ENCODE results near the gene ENG. TPM values are rescaled to one million over a fixed set of nuclear protein-coding genes. Genes with fewer than 3 reads are reported as not detected.

The ENG gene
- total and polyA plus RNA-seq, 2 of the 8 experiments (the other 6 are each of a cell fraction or from before 2014, with no cell fraction given) = 1.8 to 4.4 TPM

DNA sequence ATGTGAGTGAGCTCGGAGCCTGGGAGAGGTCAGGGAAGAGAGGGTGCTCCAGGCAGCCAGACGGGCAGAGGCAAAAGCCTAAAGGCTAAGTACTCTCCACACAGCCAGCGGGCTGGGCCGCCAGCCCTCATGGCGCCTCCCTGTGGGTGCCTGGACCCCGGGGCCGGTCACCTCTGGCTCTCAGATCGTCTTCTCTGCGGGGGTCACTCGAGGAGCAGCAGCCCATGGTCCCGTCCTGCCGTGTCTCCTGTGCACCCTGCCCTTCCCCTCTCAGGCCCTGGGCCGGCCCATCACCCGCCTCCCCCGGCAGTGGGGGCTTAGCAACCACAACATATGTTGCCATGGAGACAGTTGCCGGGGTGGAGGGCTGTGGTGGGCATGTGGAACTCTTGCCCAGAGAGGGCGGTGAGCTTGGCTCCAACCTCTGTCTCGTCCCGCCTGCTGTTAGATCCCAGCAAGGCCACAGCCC, 18.8 kb upstream of the ENG start:
- H2AK5ac ChIP-seq (ENCODE audit: low read depth, low read length) = no peak overlapping the region
- H3K56ac ChIP-seq (replicated peaks; ENCODE audit: insufficient read length, low read depth, low read length) = no peak overlapping the region
- no peak overlapping the region; the same call in 1 of the 2 replicates for H4K8ac ChIP-seq (ENCODE audit: extremely low read depth, insufficient read depth, low read length)
- FAIRE-seq (no peak), DNase-seq (ENCODE audit: low read depth in 1 of 2, low spot score in 2 of 2) (peak in 1 of 2 experiments; percentile 52)
- no peak overlapping the region for H3K14ac ChIP-seq (ENCODE audit: insufficient read length)
- no peak overlapping the region for H2AFZ ChIP-seq (ENCODE audit: low read length)
- no peak overlapping the region for H3K4ac ChIP-seq (replicated peaks; ENCODE audit: insufficient read length, low read depth, low read length)
- H2BK20ac ChIP-seq (ENCODE audit: low read length) = no peak overlapping the region
- peaks cover 0 to 12% (median 10%) of the 10 kb centered on the region in 4 experiments; a peak in 6 of 7 replicates for H3K4me1 ChIP-seq (replicated peaks in 1 of 4; ENCODE audit: control insufficient read depth in 3 of 4, insufficient read depth in 4 of 4, low read length in 3 of 4)
- H3K27ac ChIP-seq (ENCODE audit: low read depth, low read length) = no peak overlapping the region
- no peak overlapping the region for H3K18ac ChIP-seq (ENCODE audit: extremely low read depth, low read length)
- H2BK15ac ChIP-seq (ENCODE audit: low read length) = 0 out of 2 replicates have a peak overlapping the region, but pooled peaks have one; percentile 61
- H3K4me3 ChIP-seq (ENCODE audit: extremely low read depth in 1 of 4, insufficient read depth in 2 of 4, low read depth in 3 of 4, low read length in 4 of 4) = no peak overlapping the region
- no peak overlapping the region for H3K9ac ChIP-seq (replicated peaks in 1 of 4; ENCODE audit: extremely low read depth in 1 of 4, low read depth in 3 of 4, low read length in 3 of 4)
- TF ChIP-seq KDM4A (IDR thresholded peaks at IDR 0.05; ENCODE audit: low read depth, low read length, severe bottlenecking) (no peak), NRF1 (IDR thresholded peaks at IDR 0.05; ENCODE audit: low read depth, low read length) (no peak), SUZ12 (IDR thresholded peaks at IDR 0.05; ENCODE audit: low read length) (no peak), SIRT6 (IDR thresholded peaks at IDR 0.05; ENCODE audit: low read length) (no peak), CHD1 (IDR thresholded peaks at IDR 0.05; ENCODE audit: low read depth, low read length) (no peak), KDM1A (IDR thresholded peaks at IDR 0.05; ENCODE audit: borderline replicate concordance, low read length) (no peak), RXRA (IDR thresholded peaks at IDR 0.05; ENCODE audit: insufficient read depth, low read depth, low read length) (no peak), POU5F1 (IDR thresholded peaks at IDR 0.05; ENCODE audit: low read depth, low read length) (no peak), MAFK (IDR thresholded peaks at IDR 0.05; ENCODE audit: low read depth, low read length) (no peak), RFX5 (IDR thresholded peaks at IDR 0.05; ENCODE audit: borderline replicate concordance, low read depth, low read length) (no peak), CBX8 (IDR thresholded peaks at IDR 0.05; ENCODE audit: borderline replicate concordance, low read depth, low read length) (no peak)
- TF ChIP-seq, protein P1, sequence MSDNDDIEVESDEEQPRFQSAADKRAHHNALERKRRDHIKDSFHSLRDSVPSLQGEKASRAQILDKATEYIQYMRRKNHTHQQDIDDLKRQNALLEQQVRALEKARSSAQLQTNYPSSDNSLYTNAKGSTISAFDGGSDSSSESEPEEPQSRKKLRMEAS (IDR thresholded peaks at IDR 0.05) = no peak
- H2BK5ac ChIP-seq (ENCODE audit: low read depth, low read length) = no peak overlapping the region
- H3K9me3 ChIP-seq (ENCODE audit: insufficient read depth in 2 of 2, low read depth in 1 of 2, low read length in 1 of 2) = no peaks in the 10 kb centered on the region
- H3K79me1 ChIP-seq (ENCODE audit: low read depth, low read length) = no peaks in the 10 kb centered on the region
- no peak overlapping the region for H3K4me2 ChIP-seq (ENCODE audit: insufficient read depth in 1 of 2, low read depth in 2 of 2, low read length in 2 of 2)
- no peaks in the 10 kb centered on the region for H3K36me3 ChIP-seq (ENCODE audit: control insufficient read depth in 2 of 4, insufficient read depth in 4 of 4, low read length in 3 of 4)
- peaks cover 7% of the 10 kb centered on the region; the same call in 1 of the 2 replicates for H3K23me2 ChIP-seq (ENCODE audit: low read depth, low read length)
- H3K79me2 ChIP-seq (ENCODE audit: control insufficient read depth in 1 of 2, insufficient read depth in 2 of 2, low read length in 2 of 2) = no peaks in the 10 kb centered on the region
- H2BK120ac ChIP-seq (replicated peaks; ENCODE audit: low read depth, low read length) = no peak overlapping the region
- no peak overlapping the region for H4K91ac ChIP-seq (replicated peaks; ENCODE audit: insufficient read length, low read length)
- H3K27me3 ChIP-seq (replicated peaks in 1 of 4; ENCODE audit: control insufficient read depth in 3 of 4, extremely low read depth in 1 of 4, insufficient read depth in 3 of 4, low read length in 3 of 4) = no peaks in the 10 kb centered on the region
- peaks cover 0 to 4% of the 10 kb centered on the region in 2 experiments for H4K20me1 ChIP-seq (replicated peaks in 1 of 2; ENCODE audit: control insufficient read depth in 1 of 2, insufficient read depth in 2 of 2, low read length in 2 of 2)
- no peak overlapping the region for H4K5ac ChIP-seq (ENCODE audit: insufficient read length, low read depth, low read length)
- 91% methylated on average over 19 of the region's 19 CpGs; no CpG with 5 or more reads in 1 of the 2 experiments for WGBS, 2 experiments (ENCODE audit: extremely low coverage in 1 of 2, insufficient coverage in 1 of 2, insufficient read length in 1 of 2, insufficient replicate concordance in 2 of 2, low coverage in 1 of 2, low lambda C conversion rate in 2 of 2, missing lambda C conversion rate in 1 of 2)
- H2BK12ac ChIP-seq (ENCODE audit: low read depth, low read length) = 0 out of 2 replicates have a peak overlapping the region, but pooled peaks have one; percentile 75
- H3K23ac ChIP-seq (ENCODE audit: insufficient read length) = no peak overlapping the region
- CTCF ChIA-PET (ENCODE audit: partially characterized antibody) = interaction anchor here (0.6 to 9.2 kb wide), 19 partner anchors 8 to 169 kb away, joined by 3 to 116 read pairs (median 5); partner anchors contain the start of genes ENG, ST6GALNAC4, ST6GALNAC6 and TOR2A
- POLR2A ChIA-PET (ENCODE audit: partially characterized antibody) = interaction anchor here (1.0 to 2.8 kb wide), 7 partner anchors 8 to 79 kb away, joined by 3 to 11 read pairs (median 5); partner anchors contain the start of gene ENG
